D721Med (cell line): ENCODE data around the gene TEX261.

Experiments used
- DNase-seq: peaks from one replicate; pipeline ENCODE4 v3.0.0; 2011; ENCODE audit warnings: low spot score; ENCODE audit not compliant: insufficient read length
- FAIRE-seq: peaks from 2 replicates; lab custom pipeline; 2011; peaks lifted over from hg19 to GRCh38; lab: Jason Lieb, UNC
- TF ChIP-seq, protein P1 (sequence below): IDR thresholded peaks from 2 replicates; pipeline ENCODE4 v1.5.1; 2012; ENCODE audit warnings: mild to moderate bottlenecking, control low read depth; ENCODE audit not compliant: insufficient read depth; ENCODE audit errors: missing control alignments

Gene TEX261

DNA sequence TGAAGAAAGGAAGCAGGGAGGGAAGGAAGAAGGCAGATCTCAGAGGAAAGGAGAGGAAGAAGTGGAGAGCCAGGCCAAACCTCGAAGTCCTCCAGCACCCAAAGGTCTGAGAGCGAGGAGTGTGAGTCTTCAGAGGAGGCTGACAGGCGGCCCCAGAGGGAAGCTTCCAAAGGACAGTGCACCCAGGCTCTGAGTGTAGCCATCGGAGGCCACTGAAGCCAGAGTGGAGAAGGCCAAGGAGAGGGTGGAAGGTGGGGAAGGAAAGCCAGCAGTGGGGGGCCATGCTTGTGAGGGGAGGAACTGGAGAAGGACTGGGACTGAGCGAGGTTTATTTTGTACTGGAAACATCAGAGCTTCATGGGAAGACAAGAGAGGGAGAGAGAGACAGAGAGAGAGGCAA, 53.0 kb downstream of the TEX261 start:
- FAIRE-seq, result no peak
- DNase-seq, result no peak
- TF ChIP-seq, protein P1, sequence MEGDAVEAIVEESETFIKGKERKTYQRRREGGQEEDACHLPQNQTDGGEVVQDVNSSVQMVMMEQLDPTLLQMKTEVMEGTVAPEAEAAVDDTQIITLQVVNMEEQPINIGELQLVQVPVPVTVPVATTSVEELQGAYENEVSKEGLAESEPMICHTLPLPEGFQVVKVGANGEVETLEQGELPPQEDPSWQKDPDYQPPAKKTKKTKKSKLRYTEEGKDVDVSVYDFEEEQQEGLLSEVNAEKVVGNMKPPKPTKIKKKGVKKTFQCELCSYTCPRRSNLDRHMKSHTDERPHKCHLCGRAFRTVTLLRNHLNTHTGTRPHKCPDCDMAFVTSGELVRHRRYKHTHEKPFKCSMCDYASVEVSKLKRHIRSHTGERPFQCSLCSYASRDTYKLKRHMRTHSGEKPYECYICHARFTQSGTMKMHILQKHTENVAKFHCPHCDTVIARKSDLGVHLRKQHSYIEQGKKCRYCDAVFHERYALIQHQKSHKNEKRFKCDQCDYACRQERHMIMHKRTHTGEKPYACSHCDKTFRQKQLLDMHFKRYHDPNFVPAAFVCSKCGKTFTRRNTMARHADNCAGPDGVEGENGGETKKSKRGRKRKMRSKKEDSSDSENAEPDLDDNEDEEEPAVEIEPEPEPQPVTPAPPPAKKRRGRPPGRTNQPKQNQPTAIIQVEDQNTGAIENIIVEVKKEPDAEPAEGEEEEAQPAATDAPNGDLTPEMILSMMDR, result no peak

DNA sequence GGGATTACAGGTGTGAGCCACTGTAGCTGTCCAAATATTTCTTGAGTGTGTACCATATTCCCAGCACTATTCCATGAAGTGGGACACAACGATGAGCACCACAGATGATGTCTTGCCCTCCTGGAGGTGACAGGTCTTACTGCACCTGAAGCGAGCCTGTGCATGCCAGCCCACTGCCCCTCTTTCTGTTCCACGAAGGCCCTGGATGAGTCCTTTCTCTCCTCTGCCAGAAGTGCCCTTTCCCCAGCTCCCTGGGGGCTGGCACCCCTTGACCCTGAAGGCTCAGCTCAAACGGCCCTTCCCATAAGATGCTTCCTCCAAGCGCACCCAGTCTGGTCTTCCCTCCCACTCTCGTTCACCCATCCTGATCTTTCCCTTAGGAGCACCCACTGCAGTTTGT, 53.5 kb downstream of the TEX261 start:
- DNase-seq, result no peak
- TF ChIP-seq, protein P1, result no peak

DNA sequence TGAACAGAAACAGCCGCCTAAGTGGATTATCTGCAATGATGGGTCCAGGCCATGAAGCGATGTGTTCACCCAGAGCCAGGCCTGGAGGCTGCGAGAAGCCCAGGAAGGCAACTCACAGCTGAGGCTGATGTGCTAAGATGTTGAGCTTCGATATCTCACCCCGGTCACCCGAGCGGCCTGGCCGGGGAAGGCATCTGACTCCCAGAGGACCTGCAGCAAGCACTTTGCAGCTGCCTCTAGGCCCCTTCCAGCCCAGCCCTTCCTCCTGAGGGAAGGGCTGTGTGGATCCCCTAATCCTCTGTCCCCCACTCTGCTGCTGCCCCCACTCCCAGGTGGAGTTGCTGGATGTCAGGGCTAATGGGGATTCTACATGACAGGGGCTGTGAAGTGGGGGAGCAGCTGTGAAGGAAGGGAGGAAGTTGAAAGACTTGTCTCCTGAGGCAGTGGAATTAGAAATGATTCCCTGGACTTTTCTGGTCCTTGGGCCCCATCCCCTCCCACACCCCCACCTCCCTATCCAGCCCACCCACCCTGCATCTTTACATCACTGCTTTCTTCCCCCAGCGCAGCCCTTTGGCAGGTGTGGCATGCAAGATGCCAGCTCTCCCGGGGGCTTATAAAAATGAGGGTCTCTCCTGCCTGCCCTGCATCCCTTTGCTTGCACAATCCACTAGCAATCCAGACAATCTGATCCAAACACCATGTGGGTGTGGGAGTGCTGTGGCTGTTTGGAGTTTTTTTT, 54.7 kb downstream of the TEX261 start:
- DNase-seq (no peak), FAIRE-seq (no peak)
- TF ChIP-seq, protein P1, result no peak

More for the DNA sequence above, 53.5 kb downstream of the TEX261 start:
- no peak for FAIRE-seq

DNA sequence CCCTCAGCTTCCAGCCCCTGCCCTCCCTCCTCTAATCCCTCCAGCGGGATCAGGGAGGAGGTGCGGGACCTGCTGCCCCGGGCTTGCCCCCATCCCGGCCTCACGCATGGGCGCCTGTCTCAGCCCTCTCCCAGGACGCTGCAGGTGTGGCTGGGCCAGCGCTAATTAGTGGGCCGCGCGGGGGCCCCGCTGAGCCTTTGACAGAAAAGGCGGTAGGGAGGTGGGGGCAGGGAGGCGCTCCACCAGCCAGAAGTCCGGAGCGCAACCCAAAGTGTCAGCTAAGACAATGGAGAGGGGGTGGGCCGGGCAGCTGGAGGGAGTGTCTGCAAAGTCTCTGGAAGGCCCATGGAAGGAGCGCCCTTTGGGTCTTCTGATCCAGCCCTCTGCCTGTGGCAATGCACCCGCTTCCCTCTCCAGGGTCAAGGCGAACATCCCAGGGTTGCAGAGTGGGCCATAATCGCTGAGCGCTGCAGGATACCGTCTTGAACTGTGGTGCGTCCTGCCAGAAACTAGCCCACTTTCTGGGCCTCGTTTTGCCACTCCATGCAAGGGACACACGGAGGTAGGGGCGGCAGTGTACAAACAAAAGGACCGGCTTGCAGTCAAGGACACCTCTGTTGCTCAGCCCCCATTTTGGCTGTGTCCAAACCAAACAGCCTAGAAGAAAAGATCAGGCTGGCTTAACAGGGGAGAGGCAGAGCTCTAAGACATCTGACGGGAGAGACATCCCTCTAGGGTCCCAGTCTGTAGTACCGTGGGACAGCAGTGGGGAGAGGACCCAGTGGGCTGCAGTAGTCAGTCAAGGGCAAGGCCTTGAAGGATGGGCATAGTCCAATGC, 55.5 kb downstream of the TEX261 start:
- FAIRE-seq (no peak), DNase-seq (no peak)
- TF ChIP-seq, protein P1, result no peak

DNA sequence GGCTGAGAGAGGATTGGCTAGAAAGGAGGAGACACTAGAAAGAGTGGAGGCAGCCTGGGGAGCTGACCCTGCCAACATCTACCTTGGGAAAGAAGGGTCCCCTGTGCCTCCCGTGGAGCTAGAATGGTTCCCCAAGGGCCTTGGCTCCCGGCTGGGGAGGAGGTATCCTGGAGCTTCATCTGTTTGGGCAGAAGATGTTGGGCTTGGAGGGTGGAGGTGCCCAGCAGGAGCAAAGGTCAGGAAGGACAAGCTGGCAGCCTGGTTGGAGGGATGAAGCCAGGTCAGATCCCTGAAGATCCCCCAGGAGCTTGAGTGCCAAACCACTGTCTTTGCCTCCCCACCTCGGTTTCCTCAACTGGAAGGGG, 56.1 kb downstream of the TEX261 start:
- FAIRE-seq (no peak), DNase-seq (no peak)
- TF ChIP-seq, protein P1, result no peak

DNA sequence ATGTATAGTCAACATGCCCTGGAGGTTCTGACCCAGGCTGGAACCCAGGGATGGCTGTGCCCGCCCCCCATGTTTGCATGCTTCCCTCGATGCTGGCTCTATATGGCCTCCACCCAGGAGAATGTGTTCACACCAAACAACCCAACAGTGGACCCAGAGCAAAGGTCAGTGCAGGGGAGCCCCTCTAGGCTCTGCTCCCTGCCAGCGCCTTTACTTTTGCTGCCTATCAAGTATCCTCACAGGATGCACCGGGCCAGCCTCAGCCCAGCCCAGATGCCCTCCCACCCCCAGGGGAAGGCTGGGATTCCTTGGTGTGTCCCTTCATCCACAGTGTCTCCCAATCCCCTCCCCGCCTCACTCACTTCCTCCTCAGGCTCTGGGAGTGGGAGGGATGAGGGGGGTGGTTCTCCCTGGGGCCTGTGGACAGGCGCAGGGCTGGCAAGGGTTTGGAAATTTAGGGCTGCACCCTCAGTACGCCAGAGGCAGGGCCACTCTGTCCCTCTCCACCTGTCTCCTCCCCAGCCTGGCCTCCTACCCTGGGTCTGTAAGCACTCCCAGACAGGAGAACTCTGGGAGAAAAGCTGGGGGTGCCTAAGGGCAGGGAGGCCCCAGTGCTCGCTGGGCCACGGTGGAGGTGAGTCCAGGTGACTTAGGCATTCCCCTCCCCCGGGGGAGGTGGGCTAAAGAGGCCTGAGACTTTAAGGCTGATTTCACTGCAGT, 56.6 kb downstream of the TEX261 start:
- no peak for DNase-seq
- no peak for FAIRE-seq
- TF ChIP-seq, protein P1, result no peak
